DOHH2 (cell line): ENCODE data around the gene IMMP1L.

Experiments
- CTCF ChIP-seq: fragments of 200-600 bp; sonication (generic); IDR thresholded peaks from one replicate; pipeline ENCODE4 v1.5.1; 2014; ENCODE audit warnings: antibody characterized with exemption, mild to moderate bottlenecking, low read depth, low read length; ENCODE audit not compliant: poor library complexity, severe bottlenecking
- EZH2phosphoT487 ChIP-seq: fragments of 200-600 bp; sonication (generic); IDR thresholded peaks from 2 replicates; pipeline ENCODE4 v1.6.1; 2017; ENCODE audit warnings: borderline replicate concordance, mild to moderate bottlenecking, antibody characterized with exemption, low read length, moderate library complexity, mixed read lengths

DNA sequence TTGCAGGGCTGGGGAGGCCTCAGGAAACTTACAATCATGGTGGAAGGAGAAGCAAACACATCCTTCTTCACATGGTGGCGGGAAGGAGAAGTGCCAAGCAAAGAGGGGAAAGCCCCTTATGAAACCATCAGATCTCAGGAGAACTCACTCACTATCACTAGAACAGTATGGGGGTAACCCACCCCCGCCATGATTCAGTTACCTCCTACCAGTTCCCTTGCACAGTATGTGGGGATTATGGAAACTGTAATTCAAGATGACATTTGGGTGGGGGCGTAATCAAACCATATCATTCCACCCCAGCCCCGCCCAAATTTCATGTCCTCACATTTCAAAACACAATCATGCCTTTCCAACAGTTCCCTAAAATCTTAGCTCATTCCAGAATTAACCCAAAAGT, 16.2 kb downstream of the IMMP1L start:
- TF ChIP-seq CTCF, result no peak
- no peak for TF ChIP-seq EZH2phosphoT487
